HG03575 (cell line): ENCODE data around the gene FRMPD2.
"Not testable (repeated sequence)": the region's sequence is repeated elsewhere in the genome, so short reads cannot be mapped to it uniquely, and the experiment has no call there.

ENCODE experiments used
- ATAC-seq: cut with Tn5 transposase; IDR thresholded peaks from one replicate; pipeline ENCODE4 v1.9.1; 2021; ENCODE audit not compliant: unreplicated experiment, insufficient number of reproducible peaks, low FRiP score; ENCODE audit errors: extremely low read depth

Gene FRMPD2

DNA sequence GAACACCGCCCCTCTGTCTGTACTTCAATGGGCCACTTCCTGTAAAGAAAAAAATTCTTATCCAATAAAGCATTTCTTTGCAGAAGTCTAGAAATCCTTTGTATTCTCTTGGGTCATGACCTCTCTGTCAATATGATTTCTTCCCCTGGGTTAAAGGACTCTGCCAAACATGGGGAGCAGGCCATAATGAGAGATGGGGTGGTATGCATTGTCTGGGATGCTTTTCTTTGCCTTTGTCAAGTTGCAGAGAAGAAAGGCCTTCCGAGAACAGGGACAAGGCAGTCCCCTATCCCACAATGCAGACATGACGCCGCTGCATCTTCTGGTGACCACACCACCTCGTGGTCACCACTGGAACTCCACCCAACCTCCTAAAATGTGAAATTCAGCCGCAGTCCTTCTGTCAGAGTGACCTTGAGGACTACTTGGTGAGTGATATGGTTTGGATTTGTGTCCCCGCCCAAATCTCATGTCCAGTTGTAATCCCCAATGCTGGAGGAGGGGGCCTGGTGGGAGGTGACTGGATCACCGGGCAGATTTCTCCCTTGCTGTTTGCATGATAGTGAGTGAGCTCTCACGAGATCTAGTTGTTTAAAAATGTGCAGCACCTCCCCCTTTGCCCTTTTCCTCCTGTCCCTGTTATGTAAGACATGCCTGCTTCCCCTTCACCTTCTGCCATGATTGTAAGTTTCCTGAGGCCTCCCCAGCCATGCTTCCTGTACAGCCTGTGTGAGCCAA is 15.2 kb upstream of the FRMPD2 start:
- no peak for ATAC-seq

DNA sequence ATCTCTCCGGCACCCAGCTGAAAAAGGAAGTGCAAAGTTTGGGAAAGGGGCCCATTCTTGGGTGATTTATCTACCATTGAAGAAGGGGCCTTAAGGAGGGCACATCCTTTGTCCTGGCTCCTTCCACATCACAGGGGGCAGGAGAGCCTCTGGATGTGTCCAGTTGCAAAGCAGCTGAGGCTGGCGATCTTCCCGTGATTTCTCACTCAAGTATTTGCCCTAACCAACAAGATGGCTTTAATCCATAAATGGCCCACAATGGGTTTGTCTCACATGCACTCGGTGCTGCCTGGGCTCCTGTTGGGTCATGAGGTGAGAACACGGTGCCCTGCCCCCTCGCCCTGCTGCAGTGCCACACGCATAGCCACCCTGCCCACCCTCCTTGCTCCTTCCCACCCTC is 14.2 kb upstream of the FRMPD2 start:
- ATAC-seq: no peak

DNA sequence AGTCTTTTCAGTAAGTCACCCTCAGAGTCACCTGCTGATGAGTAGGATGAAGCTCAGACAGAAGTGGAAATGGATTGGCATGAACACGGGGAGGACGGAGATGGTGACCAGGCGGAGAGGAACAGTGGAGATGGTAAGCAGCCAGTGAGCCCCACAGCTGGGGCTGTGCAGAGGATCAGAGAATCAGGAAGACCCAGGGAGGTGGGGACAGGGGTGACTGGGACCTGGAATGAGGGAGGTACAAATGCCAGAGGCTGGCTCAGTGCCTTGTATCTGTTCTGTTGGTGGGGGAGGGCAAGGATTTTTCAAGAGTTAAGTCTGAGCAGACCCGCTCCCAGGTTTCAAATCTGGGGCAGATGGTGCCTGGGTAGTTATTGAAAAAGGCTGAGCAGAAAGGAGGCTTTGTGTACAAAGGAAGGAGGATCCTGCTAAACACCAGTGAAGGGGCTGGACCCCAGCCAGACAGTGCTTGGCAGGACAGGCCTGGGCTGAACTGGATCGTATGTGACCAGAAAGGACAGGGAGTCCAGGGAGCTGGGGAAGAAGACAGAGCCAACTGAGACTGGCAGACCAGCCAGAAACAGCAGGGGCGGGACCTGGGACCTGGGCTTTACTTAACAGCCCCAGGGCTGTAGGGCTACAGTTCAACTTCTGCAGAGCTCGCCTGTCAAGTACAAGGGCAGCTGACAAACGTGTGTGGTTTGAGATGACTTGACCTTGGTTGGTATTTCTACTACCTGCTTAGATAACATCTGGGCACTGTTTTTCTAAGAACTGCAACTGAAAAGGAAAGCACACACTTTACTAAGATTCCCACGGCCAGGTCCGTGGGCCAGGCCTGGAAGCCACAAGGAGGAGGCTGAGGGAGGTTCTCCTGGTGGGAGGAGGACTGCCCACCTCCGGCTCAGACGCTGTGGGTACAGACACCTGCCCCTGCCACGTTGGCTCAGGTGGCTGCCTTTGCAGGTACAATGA is 13.2 kb upstream of the FRMPD2 start:
- no peak for ATAC-seq

DNA sequence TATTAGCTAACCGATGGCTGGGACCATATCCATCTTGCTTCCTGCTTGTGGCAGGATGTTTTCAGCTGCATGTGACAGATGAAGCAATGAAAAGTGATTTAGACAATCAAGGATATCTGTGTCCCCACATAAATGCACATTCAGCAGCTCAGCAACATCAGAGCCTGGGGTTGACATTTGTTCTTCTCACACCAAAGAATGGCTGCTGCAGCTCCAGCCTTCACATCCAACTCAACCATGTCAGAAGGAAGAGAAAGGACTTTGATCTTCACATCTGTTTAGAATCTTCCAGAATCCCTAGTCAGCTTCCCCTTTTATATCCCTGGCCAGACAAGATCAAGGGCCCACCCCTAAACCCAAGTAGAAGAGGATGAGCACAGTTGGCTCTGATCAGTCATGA is 11.9 kb upstream of the FRMPD2 start:
- no peak for ATAC-seq

DNA sequence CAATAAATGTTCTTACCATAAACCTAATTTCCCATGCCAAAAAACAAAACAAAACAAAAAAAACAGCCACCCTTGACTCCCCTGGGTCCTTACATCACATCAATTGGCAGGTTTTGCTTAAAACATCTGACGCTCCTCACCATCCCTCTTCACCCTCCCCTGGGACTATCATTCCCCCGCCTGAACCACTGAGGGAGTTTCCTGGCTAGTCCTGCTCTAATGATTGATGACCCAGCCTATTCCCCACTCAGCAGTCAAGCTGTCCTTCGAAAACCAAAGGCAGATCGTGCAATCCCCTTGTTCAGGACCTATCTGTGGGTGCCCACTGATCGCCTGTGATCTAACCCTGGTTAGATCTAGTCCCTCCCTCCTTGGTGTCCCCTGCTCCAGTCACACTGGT is 11.2 kb upstream of the FRMPD2 start:
- ATAC-seq: no peak

DNA sequence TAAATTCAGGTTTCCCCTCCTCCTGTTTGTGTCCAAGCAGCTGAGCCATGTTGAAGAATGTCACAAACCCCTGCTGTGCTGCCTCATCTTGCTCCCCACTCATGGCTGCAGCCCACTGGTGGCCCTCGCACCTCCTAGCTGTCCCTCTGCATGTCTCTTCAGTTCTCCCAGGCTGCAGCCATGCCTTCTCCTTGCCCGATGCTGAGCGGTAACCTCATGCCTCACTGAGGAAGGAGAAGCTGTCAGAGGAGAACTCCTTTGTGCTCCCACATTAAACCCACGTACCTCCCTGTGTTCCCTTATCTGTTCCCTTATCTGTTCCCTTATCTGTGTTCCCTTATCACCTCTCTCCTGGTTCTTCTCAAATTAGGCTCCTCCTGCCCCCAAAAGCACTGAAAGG is 10.3 kb upstream of the FRMPD2 start:
- ATAC-seq: no peak

DNA sequence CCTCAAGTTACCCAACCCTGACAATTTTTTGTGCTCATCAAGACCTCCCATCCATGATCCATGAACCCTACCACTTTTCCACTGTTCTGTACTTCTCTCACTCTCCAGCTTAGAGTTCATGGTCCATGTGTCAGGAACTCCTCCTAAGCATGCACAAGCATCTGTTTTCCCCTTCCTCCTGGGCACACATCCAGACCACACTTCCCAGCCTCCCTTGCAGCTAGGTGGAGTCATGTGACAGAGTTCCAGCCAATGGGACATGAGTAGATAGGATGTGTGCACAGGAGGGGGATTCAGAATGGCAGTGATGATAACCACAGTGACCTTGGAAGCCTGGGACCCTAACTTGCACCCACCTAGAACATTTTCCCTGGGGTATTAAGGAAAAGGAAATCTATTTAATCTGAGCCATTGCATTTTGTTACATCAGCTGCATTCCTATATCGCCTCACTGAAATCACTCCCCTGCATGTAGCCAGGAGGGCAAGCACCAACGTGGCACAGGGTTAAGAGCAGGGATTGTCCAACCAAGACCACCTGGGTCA is 9.6 kb upstream of the FRMPD2 start:
- no peak for ATAC-seq

DNA sequence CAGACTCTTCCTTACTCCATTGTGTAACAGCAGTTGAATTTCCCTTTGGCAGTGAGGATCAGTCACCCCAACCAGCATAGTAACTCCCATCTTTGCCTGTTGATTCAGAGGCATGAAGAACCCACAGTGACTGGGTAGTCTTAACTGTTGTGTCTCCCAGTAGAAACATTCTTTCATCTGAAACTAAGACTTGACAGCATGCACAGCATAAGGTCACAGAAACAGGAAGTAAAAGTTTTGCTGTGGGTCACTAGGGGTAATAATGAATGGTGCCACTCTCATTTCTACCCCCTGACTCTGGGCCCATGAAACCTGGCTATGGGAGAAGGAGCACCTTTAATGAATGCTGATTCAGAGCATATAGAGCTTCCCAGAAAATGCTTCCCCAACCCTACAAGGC is 8.3 kb upstream of the FRMPD2 start:
- ATAC-seq: no peak

DNA sequence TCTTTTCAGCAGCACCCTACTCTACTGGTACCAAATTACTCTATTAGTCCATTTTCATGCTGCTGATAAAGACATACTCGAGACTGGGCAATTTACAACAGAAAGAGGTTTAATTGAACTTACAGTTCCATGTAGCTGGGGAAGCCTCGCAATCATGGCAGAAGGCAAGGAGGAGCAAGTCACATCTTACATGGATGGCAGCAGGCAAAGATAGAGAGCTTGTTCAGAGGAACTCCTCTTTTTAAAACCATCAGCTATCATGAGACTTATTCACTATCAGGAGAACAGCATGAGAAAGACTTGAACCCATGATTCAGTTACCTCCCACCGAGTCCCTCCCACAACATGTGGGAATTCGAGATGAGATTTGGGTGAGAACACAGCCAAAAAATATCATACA is 7.2 kb upstream of the FRMPD2 start:
- not testable (repeated sequence) for ATAC-seq

DNA sequence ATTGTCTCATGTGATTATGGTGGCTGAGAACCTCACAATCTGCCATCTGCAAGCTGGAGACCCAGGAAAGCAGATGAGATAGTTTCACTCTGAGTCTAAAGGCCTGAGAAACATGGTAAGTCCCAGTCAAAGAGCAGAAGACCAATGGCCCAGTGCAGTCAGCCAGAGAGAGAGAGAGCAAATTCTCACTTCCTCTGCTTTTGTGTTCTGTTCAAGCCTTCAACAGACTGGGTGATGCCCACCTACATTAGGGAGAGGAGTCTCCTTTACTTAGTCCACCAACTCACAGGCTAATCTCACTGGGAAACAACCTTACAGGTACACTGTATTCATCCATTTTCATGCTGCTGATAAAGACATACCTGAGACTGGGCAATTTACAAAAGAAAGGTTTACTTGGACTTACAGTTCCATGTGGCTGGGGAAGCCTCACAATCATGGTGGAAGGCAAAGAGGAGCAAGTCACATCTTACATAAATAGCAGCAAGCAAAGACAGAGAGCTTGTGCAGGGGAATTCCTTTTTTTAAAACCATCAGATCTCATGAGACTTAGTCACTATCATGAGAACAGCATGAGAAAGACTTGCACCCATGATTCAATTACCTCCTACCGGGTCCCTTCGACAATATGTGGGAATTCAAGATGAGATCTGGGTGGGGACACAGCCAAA is 4.7 kb upstream of the FRMPD2 start:
- peak; percentile 80 for ATAC-seq

DNA sequence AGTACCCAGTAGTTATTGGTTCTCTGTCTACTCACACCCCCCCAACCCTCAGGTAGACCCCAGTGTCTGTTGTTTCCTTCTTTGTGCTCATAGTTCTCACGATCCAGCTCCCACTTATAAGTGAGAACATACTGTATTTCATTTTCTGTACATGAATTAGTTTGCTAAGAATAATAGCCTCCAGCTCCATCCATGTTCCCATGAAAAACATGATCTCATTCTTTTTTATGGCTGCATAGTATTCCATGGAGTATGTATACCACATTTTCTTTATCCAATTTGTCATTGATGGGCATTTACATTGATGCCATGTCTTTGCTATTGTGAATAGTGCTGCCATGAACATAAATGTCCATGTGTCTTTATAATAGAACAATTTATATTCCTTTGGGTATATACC is 2.6 kb upstream of the FRMPD2 start:
- ATAC-seq: no peak

DNA sequence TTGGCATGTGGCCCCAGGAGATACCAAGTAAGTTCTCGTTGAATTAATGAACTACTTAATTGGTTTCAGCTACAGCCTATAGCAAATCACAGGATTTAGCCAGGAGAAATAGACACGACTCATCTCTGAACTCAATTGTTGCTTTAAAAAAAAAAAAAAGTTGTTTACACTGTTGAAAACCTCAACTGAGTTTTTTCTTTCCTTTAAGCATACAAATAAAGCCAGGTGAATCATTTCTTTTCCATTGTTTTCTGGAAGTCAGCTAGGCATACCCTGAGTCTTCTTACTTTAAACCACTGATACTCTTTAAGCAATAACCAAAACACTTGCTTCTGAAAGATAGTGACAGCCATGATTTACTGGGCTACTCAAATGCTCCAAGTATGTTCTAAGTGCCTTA is 755 bp downstream of the FRMPD2 start:
- ATAC-seq: no peak

DNA sequence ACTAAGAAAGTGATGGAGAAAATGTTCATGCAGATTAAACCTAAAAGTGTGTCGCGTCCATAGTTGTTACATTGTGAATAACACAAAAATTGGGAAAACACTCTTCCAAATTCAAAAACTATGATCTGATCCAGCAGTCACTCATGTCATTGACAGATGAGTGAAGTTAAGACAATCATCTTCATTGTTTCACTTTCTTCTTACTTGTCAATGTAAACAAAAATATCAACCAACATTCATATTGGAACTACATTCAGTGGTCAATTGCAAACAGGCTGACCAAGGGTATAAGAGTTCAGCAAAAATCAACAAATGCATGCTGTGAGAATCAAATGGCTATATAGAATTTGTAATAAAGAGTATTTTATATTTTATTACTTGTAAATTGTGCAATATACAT is 1.8 kb downstream of the FRMPD2 start:
- no peak for ATAC-seq

DNA sequence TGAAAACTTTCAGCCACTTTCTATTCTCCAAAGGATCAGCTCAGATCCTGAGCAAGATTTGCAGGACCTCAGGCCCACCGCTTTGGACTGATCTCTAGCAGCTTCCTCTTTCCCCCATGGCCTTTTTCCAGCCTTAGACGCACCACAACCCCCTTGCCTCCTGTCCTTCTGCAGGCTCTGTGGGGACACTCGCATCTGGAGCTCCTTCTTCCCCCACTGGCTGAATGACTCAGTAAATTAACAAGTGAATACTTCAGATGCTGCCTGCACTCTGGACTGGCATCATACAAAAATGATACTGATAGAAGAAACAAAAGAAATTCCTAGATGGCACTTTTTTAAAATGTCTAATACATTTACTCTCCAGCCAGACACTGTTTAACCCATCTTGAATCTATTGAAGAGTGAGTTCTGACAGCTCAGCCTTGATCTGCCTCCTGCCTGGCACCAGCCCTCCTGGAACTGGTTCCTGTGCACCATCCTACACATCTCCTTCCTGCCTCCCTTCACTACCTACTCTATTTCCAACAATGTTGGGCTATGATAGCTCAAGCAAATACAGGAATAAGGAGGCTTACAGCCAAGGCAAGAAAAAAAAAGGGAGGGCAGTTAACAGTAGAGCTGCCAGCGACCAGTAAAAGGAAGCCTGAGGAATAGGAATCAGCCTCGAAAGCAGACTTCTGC is 3.3 kb downstream of the FRMPD2 start:
- no peak for ATAC-seq

DNA sequence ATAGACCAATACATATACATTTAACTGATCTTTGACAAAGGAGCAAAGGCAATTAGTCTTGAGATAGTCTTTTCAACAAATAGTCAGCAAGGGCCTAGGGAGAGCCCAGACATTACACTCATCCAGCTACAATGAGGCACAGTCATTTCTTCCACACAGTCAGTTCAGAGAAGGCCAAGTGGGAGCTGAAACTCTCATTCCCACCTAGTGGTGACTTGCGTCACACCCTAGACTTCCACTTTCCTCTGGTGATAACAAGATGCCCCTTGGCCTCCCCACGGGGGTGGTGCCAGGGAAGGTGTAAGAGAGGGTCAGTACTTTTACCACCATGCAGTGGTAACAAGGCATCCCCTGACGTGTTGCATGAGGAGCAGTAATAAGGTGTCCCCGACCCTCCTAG is 8.0 kb downstream of the FRMPD2 start:
- ATAC-seq: no peak

DNA sequence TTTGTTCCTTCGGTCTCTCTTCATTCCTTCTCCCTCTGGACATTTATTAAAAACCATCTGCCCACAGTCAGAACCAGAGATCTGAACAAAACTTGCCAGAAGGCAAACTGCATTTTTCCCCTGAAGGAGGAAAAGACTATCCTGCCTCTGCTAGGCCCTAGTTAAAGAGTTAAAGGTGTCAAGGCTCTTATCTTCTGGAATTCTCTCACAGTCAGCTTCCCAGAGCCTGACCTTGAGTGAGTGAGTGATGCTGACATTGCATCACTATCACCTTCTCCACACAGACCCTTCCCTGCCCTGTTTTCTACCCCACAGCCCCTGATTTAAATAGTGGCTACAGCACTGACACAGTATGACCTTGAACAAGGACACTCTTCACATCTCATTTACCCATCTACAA is 16.4 kb downstream of the FRMPD2 start:
- ATAC-seq: no peak

DNA sequence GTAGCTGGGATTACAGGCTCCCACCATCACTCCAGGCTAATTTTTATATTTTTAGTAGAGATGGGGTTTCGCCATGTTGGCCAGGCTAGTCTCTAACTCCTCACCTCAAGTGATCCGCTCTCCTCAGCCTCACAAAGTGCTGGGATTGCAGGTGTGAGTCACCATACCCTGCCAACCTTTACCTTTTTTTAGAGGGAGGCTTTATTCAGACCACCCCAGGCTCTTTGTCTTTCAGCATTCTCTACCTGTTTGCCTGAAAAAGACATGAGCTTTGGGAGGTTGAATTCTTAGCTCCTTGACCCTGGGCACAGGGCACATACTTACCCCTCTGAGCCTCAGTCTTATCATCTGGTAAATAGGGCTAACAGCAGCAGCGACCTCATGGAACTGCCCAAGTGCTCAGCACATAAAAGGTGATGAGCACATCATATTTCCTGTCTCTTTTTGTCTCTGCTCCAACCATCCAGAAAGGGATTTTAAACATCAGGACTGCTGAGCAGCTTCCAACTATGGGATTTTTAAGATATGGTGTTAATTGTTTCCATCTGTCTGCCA is 17.0 kb downstream of the FRMPD2 start:
- no peak for ATAC-seq

DNA sequence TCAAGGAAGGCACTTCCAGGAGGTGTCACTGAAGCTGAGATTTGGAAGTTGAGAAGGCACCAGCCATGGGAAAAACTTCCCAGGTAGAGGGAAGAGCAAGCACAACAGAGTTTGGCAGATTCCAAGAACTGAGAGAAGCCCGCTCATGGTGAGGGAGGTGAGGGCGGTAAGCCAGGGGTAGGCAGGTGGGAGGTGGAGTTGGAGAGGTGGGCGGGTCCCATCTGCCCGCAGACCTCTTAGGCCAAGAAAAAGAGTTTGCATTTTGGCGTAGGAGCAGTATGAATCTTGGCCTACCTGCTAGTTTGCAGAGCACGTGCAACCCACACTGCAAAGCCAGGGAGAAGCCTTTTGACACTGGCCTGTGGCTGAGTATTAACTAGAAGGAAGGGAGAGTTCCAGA is 18.8 kb downstream of the FRMPD2 start:
- ATAC-seq: no peak
